Fibroblast of the aortic adventitia (primary cell): Measurements from ENCODE around the gene PCDH9. TPM values are rescaled to one million over a fixed set of nuclear protein-coding genes. Genes with fewer than 3 reads are reported as not detected.

Source experiments
- DNase-seq: peaks from one replicate; pipeline ENCODE4 v3.0.0-alpha.2; 2010; ENCODE audit warnings: low read depth
- H3K4me3 ChIP-seq: 2 replicates; pipeline ENCODE4 v1.5.1; 2011; ENCODE audit warnings: low read depth, mild to moderate bottlenecking, control low read depth, low read length, moderate library complexity
- CTCF ChIP-seq: IDR thresholded peaks from 2 replicates; pipeline ENCODE4 v1.5.1; 2011; ENCODE audit warnings: mild to moderate bottlenecking, low read length, control low read depth, inconsistent platforms; ENCODE audit not compliant: insufficient read depth
- total RNA-seq: library from RNA; depleted of rRNA; stranded (reverse); fragments of >200 nt; gene quantifications from 2 replicates; pipeline ENCODE4 v1.2.3, GENCODE V29; 2012; ENCODE audit warnings: low replicate concordance

The PCDH9 gene
- total RNA-seq, 1 donor = 19.0 TPM

GRCh38 chr13:66994517-66995202 is 235.5 kb downstream of the PCDH9 start:
- no peak for DNase-seq
- H3K4me3 ChIP-seq = peak overlapping the region; percentile 49
- TF ChIP-seq CTCF = no peak

DNA sequence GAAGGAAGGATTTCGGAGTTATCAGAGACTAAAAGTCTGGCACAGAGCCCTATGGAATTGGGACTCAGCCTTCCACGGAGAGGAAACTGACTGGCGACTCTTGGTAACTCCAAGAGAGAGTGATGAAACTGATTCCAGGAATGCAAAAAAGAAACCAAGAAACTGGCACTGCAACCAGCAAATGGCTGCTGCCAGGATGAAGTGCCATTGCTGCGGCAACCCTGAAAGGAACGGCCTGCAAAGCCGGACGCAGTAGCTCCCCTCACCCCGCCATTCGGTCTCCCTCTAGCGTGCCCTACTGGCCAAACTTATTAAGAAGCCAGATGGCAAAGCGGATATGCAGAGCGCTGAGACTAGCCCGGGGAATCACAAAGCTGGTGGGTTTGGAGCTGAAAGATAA is 236.0 kb downstream of the PCDH9 start:
- peak overlapping the region; percentile 49 for H3K4me3 ChIP-seq
- TF ChIP-seq CTCF = peak; percentile 73
- peak; percentile 67 for DNase-seq

GRCh38 chr13:66992719-66993118 is 237.4 kb downstream of the PCDH9 start:
- peak; percentile 3 for DNase-seq
- no peak for TF ChIP-seq CTCF
- H3K4me3 ChIP-seq = no peak overlapping the region

DNA sequence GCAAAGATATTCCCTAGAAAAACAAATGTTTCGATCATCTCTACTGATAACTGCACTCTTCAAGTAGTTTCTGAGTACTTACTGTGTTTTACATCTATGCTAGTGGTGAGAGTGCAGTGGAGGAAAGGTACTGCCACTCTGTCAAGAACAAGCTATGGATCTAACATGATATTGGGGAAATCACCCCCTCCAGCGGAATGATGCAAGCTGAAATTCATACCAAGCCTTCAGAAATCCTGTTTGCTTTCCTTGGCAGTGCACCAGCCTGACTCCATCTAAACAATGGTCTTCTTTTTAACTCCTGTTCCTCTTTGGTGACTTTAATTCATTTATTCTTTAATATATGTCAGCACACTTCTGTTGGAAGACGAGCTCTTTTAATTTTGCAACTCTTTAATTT is 238.0 kb downstream of the PCDH9 start:
- peak; percentile 60 for DNase-seq
- no peak for TF ChIP-seq CTCF
- no peak overlapping the region for H3K4me3 ChIP-seq

DNA sequence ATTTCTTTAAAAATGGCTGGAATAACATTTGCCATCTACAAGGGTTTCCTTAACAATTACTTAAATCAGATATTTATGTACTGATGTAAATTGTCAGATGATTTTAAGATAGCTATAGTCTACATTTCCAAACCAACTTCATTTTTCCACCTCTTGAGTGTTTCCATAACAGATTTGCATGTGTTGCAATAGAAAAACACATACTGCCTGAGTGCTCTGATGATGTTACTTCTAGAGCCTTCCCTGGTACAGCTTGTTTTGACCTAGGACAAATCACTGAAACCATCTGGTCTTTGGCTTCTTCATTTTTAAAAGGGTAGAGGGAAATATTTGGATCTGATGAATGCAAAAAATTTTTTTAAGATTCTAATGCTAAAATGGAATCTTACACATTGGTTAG is 245.9 kb downstream of the PCDH9 start:
- no peak for DNase-seq
- no peak overlapping the region for H3K4me3 ChIP-seq
- no peak for TF ChIP-seq CTCF

- TF ChIP-seq CTCF = no peak
- no peak for DNase-seq
- H3K4me3 ChIP-seq = no peak overlapping the region
These were observed 248.2 kb downstream of the PCDH9 start for GRCh38 chr13:66981912-66982311.

GRCh38 chr13:66977161-66977560 is 253.0 kb downstream of the PCDH9 start:
- TF ChIP-seq CTCF = no peak
- no peak overlapping the region for H3K4me3 ChIP-seq
- no peak for DNase-seq
